Natural killer cell treated with Interleukin-12 subunit alpha and Interleukin-12 subunit beta and Interleukin-15 and Interleukin-18, amount 100 ng/mL, for 72 hours (primary cell): ENCODE results near the gene ERICH4. TPM values are rescaled to one million over a fixed set of nuclear protein-coding genes. Genes with fewer than 3 reads are reported as not detected.

ENCODE experiments used
- ATAC-seq, 2 donors: fragments of 150-1000 bp; cut with Tn5 transposase in 1 of 2; sonication (Bioruptor Pico), chemical (Tn5 transposase) in 1 of 2; 2 replicates each; pipeline ENCODE4 v1.10.0; 2021
- DNase-seq: peaks from one replicate; pipeline ENCODE4 v3.0.0; 2022; ENCODE audit warnings: low spot score
- H3K27ac Mint-ChIP-seq, 2 donors: 1 replicate in 1 of 2; 2 replicates in 1 of 2; pipeline ENCODE4 v1.8.0; 2022; ENCODE audit warnings: mixed read lengths in 2 of 2, mild to moderate bottlenecking in 1 of 2, moderate library complexity in 1 of 2
- H3K27me3 Mint-ChIP-seq, 2 donors: 1 replicate in 1 of 2; 2 replicates in 1 of 2; pipeline ENCODE4 v1.8.0; 2022; ENCODE audit warnings: mixed read lengths in 2 of 2
- H3K36me3 Mint-ChIP-seq: one replicate; pipeline ENCODE4 v1.8.0; 2022; ENCODE audit warnings: mixed read lengths
- H3K4me1 Mint-ChIP-seq, 2 donors: 1 replicate in 1 of 2; 2 replicates in 1 of 2; pipeline ENCODE4 v1.8.0; 2022; ENCODE audit warnings: low read depth in 2 of 2, mixed read lengths in 2 of 2, mild to moderate bottlenecking in 1 of 2
- H3K4me3 Mint-ChIP-seq: one replicate; pipeline ENCODE4 v1.8.0; 2022; ENCODE audit warnings: mixed read lengths
- H3K9me3 Mint-ChIP-seq: 2 replicates; pipeline ENCODE4 v1.8.0; 2022; ENCODE audit warnings: mixed read lengths
- total RNA-seq, 2 donors: library from RNA; stranded (reverse); gene quantifications; one replicate each; pipeline ENCODE4 v1.2.3, GENCODE V29; 2022

The ERICH4 gene
- total RNA-seq, 2 donors from 2014 or later, result not detected

DNA sequence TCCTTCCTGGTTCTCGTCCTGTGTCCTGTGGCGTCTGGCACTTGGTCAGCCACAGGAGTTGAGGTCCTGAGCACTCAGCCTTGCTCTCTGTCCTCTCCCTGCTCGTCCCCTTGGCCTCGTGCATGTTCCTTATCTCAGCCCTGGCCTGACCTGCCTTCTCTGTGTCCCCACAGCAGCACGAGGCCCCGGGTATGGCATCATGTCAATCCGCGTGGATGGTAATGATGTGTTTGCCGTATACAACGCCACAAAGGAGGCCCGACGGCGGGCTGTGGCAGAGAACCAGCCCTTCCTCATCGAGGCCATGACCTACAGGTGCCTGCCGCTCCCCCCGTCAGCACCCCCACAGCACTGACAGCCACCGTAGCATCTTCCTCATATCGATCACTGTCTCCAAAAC, 20.5 kb upstream of the ERICH4 start:
- Mint-ChIP-seq H3K4me3 (no peak overlapping the region), H3K4me1 (peaks cover 7 to 18% of the 10 kb centered on the region in 2 donors), H3K36me3 (no peaks in the 10 kb centered on the region), H3K27me3 (no peaks in the 10 kb centered on the region), H3K9me3 (no peaks in the 10 kb centered on the region), H3K27ac (peak overlapping the region in 1 of 2 donors; percentile 52)
- ATAC-seq (no peak), DNase-seq (no peak)

DNA sequence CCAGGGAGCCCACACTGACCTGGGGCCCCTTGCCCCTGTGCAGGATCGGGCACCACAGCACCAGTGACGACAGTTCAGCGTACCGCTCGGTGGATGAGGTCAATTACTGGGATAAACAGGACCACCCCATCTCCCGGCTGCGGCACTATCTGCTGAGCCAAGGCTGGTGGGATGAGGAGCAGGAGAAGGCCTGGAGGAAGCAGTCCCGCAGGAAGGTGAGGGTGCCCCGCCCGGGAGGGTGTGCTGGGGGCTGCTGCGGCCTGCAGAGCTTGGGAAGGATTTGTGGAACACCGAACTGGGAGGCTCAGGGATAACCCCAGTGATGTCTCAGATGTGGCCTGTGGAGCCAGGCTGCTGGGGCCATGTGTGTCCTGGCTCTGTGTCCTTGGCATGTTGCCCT, 20.0 kb upstream of the ERICH4 start:
- Mint-ChIP-seq H3K4me3 (no peak overlapping the region), H3K27me3 (no peaks in the 10 kb centered on the region), H3K27ac (no peak overlapping the region), H3K36me3 (no peaks in the 10 kb centered on the region), H3K4me1 (peaks cover 12 to 23% of the 10 kb centered on the region in 2 donors), H3K9me3 (no peaks in the 10 kb centered on the region)
- ATAC-seq (no peak), DNase-seq (no peak)

DNA sequence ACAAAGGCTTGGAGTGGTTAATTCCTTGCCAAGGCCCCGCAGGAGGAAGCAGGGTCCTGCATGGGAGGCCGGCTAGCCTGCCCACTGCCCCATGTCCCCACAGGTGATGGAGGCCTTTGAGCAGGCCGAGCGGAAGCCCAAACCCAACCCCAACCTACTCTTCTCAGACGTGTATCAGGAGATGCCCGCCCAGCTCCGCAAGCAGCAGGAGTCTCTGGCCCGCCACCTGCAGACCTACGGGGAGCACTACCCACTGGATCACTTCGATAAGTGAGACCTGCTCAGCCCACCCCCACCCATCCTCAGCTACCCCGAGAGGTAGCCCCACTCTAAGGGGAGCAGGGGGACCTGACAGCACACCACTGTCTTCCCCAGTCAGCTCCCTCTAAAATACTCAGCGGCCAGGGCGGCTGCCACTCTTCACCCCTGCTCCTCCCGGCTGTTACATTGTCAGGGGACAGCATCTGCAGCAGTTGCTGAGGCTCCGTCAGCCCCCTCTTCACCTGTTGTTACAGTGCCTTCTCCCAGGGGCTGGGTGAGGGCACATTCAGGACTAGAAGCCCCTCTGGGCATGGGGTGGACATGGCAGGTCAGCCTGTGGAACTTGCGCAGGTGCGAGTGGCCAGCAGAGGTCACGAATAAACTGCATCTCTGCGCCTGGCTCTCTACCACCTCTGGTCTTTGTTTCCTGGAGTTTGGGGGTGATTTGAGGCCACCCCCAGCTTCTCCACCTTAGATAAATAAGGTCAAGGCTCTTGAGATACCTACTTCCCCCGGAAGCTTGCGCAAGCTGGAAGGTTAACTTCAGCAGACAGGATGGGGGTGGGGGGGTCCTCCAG, 18.4 kb upstream of the ERICH4 start:
- H3K27me3 Mint-ChIP-seq, result no peaks in the 10 kb centered on the region
- H3K9me3 Mint-ChIP-seq, result no peaks in the 10 kb centered on the region
- ATAC-seq (no peak), DNase-seq (no peak)
- peak overlapping the region in 1 of 2 donors; percentile 61 for H3K27ac Mint-ChIP-seq
- peaks cover 19 to 28% of the 10 kb centered on the region in 2 donors for H3K4me1 Mint-ChIP-seq
- H3K36me3 Mint-ChIP-seq, result no peaks in the 10 kb centered on the region
- peak overlapping the region; percentile 34 for H3K4me3 Mint-ChIP-seq

- H3K27me3 Mint-ChIP-seq, result no peaks in the 10 kb centered on the region
- H3K27ac Mint-ChIP-seq, result peak overlapping the region in 1 of 2 donors; percentile 61
- H3K4me3 Mint-ChIP-seq, result no peak overlapping the region
- no peak for ATAC-seq
- no peak for DNase-seq
- no peaks in the 10 kb centered on the region for H3K36me3 Mint-ChIP-seq
- H3K9me3 Mint-ChIP-seq, result no peaks in the 10 kb centered on the region
- H3K4me1 Mint-ChIP-seq, result peaks cover 19 to 28% of the 10 kb centered on the region in 2 donors
Measured at GRCh38 chr19:41425174-41426115, 17.5 kb upstream of the ERICH4 start.

DNA sequence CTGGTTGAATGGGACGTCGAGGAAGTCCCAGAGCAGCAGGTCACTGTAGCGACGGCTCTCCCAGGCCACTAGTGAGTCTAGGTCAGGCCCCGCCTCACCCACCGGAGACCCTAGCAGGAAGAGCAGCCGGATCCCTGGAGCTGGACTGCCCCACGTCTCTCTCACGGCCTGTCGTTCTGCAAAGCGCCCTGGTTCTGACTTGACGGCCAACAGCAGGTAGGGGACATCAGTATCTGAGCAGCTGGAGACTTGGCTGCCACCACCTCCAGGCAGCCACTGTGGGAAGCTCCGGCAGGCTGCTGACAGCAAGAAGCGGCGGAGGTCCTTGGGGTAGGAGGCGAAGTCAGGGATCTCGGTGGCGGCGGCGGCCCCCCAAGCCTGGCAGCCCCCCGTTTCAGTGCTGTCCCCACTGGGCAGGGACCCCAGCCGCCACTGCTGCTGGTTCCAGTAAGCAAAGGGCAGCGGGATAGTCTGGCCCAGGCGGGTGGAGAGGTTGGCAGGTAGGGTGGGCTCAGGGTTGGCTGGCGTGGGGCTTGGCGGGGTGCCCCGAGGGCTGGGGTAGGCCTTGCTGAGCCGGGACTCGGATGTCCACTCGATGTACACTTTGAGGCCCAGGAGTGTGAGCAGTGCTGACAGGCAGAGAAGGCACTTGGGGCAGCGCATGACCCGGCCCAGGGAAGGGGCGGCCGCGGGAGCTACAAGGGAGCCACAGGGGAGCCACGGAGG, 16.7 kb upstream of the ERICH4 start:
- Mint-ChIP-seq H3K36me3 (no peaks in the 10 kb centered on the region), H3K27me3 (no peaks in the 10 kb centered on the region), H3K4me1 (peaks cover 19 to 28% of the 10 kb centered on the region in 2 donors), H3K9me3 (no peaks in the 10 kb centered on the region), H3K4me3 (peak overlapping the region; percentile 90), H3K27ac (peak overlapping the region; percentile 89 to 96)
- ATAC-seq (no peak), DNase-seq (no peak)

GRCh38 chr19:41426952-41427646, 15.9 kb upstream of the ERICH4 start, which contains the start of gene B3GNT8:
Gene B3GNT8 (minus strand): TSS chr19:41427374. CDS start chr19:41426778, 596 bp downstream.
- H3K27me3 Mint-ChIP-seq, result no peaks in the 10 kb centered on the region
- H3K9me3 Mint-ChIP-seq, result no peaks in the 10 kb centered on the region
- H3K4me3 Mint-ChIP-seq, result peak within 1 kb of the TSS; percentile 90
- DNase-seq, result no peak
- H3K4me1 Mint-ChIP-seq, result peaks cover 19 to 25% of the 10 kb centered on the region in 2 donors
- H3K36me3 Mint-ChIP-seq, result peaks cover under 1% of the 10 kb centered on the region
- H3K27ac Mint-ChIP-seq, result peak within 1 kb of the TSS; percentile 89 to 96
- ATAC-seq, result peak; percentile 78 to 79

GRCh38 chr19:41427647-41428480, 15.1 kb upstream of the ERICH4 start:
- Mint-ChIP-seq H3K27me3 (no peaks in the 10 kb centered on the region), H3K36me3 (peaks cover 6% of the 10 kb centered on the region), H3K27ac (peak overlapping the region; percentile 89 to 96), H3K4me1 (peaks cover 19 to 25% of the 10 kb centered on the region in 2 donors), H3K9me3 (no peaks in the 10 kb centered on the region), H3K4me3 (peak overlapping the region; percentile 90)
- peak; percentile 45 to 62 for ATAC-seq
- DNase-seq, result no peak

- no peaks in the 10 kb centered on the region for H3K27me3 Mint-ChIP-seq
- no peak for DNase-seq
- H3K9me3 Mint-ChIP-seq, result no peaks in the 10 kb centered on the region
- ATAC-seq, result no peak
- H3K4me1 Mint-ChIP-seq, result peaks cover 19 to 25% of the 10 kb centered on the region in 2 donors
- no peak overlapping the region for H3K4me3 Mint-ChIP-seq
- peaks cover 6% of the 10 kb centered on the region for H3K36me3 Mint-ChIP-seq
- peak overlapping the region; percentile 89 to 96 for H3K27ac Mint-ChIP-seq
Measured at GRCh38 chr19:41428481-41428859, 14.5 kb upstream of the ERICH4 start.

DNA sequence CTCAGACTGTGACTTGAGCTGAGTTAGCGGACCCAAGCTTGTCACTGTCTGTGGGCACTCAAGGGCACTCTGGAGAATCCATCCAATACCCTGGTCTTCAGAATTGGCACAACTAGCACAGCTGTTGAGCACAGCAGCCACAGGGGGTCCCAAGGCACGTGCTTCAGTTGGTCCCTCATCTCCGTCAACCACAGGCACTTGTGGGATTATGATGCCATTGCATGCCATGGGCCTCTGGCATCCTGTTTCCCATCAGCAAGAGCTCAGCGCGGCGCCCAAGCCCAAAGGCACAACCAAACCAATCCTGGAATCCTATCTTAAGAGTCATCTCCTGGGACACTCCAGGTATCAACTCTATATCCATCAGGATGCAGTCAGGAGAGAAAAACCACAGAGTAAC, 12.0 kb upstream of the ERICH4 start:
- H3K4me1 Mint-ChIP-seq, result peaks cover 24 to 26% of the 10 kb centered on the region in 2 donors
- H3K4me3 Mint-ChIP-seq, result no peak overlapping the region
- no peak overlapping the region for H3K27ac Mint-ChIP-seq
- DNase-seq (no peak), ATAC-seq (no peak)
- no peaks in the 10 kb centered on the region for H3K27me3 Mint-ChIP-seq
- H3K36me3 Mint-ChIP-seq, result peaks cover 6% of the 10 kb centered on the region
- H3K9me3 Mint-ChIP-seq, result no peaks in the 10 kb centered on the region

GRCh38 chr19:41431426-41432386, 11.2 kb upstream of the ERICH4 start:
- no peak for DNase-seq
- H3K27ac Mint-ChIP-seq, result no peak overlapping the region

DNA sequence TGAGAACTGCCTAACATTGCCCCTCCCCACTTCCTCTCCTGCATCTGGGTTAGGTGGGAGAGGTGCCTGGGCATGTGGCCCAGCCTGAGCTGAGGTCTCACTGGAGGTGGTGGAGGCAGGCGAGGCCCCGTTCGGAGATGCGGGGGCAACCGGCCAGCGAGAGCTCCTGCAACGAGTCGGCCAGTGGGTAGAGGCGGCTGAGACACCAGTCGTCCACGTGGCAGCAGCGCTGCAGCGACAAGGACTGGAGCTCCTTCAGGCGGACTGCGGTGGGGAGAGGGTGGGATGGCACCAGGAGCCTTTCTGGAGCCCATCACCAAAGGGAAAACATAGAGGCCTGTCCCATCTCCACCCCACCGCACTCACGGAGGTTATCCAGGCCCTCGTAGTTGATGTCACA, 9.8 kb upstream of the ERICH4 start:
- Mint-ChIP-seq H3K27ac (no peak overlapping the region), H3K4me1 (peaks cover 15 to 20% of the 10 kb centered on the region in 2 donors), H3K9me3 (no peaks in the 10 kb centered on the region), H3K36me3 (peaks cover 6% of the 10 kb centered on the region), H3K4me3 (no peak overlapping the region), H3K27me3 (no peaks in the 10 kb centered on the region)
- DNase-seq (no peak), ATAC-seq (no peak)

More at GRCh38 chr19:41431426-41432386, 11.2 kb upstream of the ERICH4 start:
- Mint-ChIP-seq H3K9me3 (no peaks in the 10 kb centered on the region), H3K4me3 (no peak overlapping the region), H3K27me3 (no peaks in the 10 kb centered on the region), H3K4me1 (peaks cover 24 to 26% of the 10 kb centered on the region in 2 donors), H3K36me3 (peaks cover 6% of the 10 kb centered on the region)
- ATAC-seq, result no peak
